GM11168 (cell line): ENCODE results near the gene PSAP.
"Not testable (repeated sequence)": the region's sequence is repeated elsewhere in the genome, so short reads cannot be mapped to it uniquely, and the experiment has no call there.

Experiments used
- in situ Hi-C: fragments of 300-500 bp; cut with MboI; formaldehyde crosslinking; loops from one replicate; pipeline ENCODE4 v1.12.0; 2022; ENCODE audit warnings: low sequenced_read_pairs; ENCODE audit not compliant: unreplicated experiment

Gene PSAP

GRCh38 chr10:71877821-71878220, 26.8 kb upstream of the PSAP start:
- in situ Hi-C loops = no loop called here

GRCh38 chr10:71874680-71875354, 23.8 kb upstream of the PSAP start:
- in situ Hi-C loops = not testable (repeated sequence)

GRCh38 chr10:71873582-71874211, 22.6 kb upstream of the PSAP start:
- in situ Hi-C loops = no loop called here

- in situ Hi-C loops = not testable (repeated sequence)
Observed at GRCh38 chr10:71869601-71870000, 18.6 kb upstream of the PSAP start.

GRCh38 chr10:71868192-71868697, 17.2 kb upstream of the PSAP start:
- in situ Hi-C loops = no loop called here

- in situ Hi-C loops = no loop called here
Observed at GRCh38 chr10:71865561-71866041, 14.6 kb upstream of the PSAP start.

GRCh38 chr10:71864911-71865361, 13.9 kb upstream of the PSAP start:
- in situ Hi-C loops = no loop called here

GRCh38 chr10:71863203-71863602, 12.2 kb upstream of the PSAP start:
- in situ Hi-C loops = no loop called here

- in situ Hi-C loops = no loop called here
Observed at GRCh38 chr10:71860243-71861029, 9.4 kb upstream of the PSAP start.

GRCh38 chr10:71857934-71858890, 7.2 kb upstream of the PSAP start:
- in situ Hi-C loops = no loop called here

GRCh38 chr10:71856619-71857018, 5.6 kb upstream of the PSAP start:
- in situ Hi-C loops = no loop called here

- in situ Hi-C loops = no loop called here
Observed at GRCh38 chr10:71854031-71854430, 3.0 kb upstream of the PSAP start.

- in situ Hi-C loops = no loop called here
Observed at GRCh38 chr10:71852355-71852937, 1.4 kb upstream of the PSAP start.

GRCh38 chr10:71851465-71852095, 529 bp upstream of the PSAP start:
- in situ Hi-C loops = not testable (repeated sequence)

GRCh38 chr10:71850021-71850742, 869 bp downstream of the PSAP start:
- in situ Hi-C loops = no loop called here

- in situ Hi-C loops = no loop called here
Observed at GRCh38 chr10:71849461-71849908, 1.6 kb downstream of the PSAP start.

GRCh38 chr10:71848325-71849275, 2.5 kb downstream of the PSAP start:
- in situ Hi-C loops = no loop called here
